NT2/D1 (cell line): Measurements from ENCODE around the gene SYT2.
"Not testable (repeated sequence)": the region's sequence is repeated elsewhere in the genome, so short reads cannot be mapped to it uniquely, and the experiment has no call there.

Source experiments
- SUZ12 ChIP-seq: IDR thresholded peaks from 2 replicates; pipeline ENCODE4 v1.6.1; 2011; ENCODE audit not compliant: insufficient read length, insufficient read depth; ENCODE audit errors: extremely low read depth
- YY1 ChIP-seq: IDR thresholded peaks from 2 replicates; pipeline ENCODE4 v1.6.1; 2011; ENCODE audit not compliant: insufficient read length, insufficient read depth
- ZNF274 ChIP-seq: IDR thresholded peaks from 2 replicates; pipeline ENCODE4 v1.6.1; 2011; ENCODE audit warnings: mild to moderate bottlenecking, low read depth, low read length

DNA sequence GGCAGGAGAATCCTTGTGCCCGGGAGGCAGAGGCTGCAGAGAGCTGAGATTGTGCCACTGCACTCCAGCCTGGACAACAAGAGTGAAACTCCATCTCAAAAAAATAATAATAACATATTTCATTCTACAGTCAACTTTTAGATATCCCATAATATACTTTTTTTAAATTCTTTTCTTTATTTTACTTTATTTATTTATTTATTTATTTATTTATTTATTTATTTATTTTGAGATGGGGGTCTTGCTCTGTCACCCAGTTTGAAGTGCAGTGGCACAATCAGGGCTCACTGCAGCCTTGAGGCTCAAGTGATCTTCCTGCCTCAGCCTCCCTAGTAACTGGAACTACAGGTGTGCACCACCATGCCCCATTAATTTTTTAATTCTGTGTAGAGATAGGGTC, 3.9 kb upstream of the SYT2 start:
- TF ChIP-seq YY1, SUZ12, ZNF274: not testable (repeated sequence)
